Measurements from ENCODE around the gene SNX3. TPM values are rescaled to one million over a fixed set of nuclear protein-coding genes. Genes with fewer than 3 reads are reported as not detected.

The SNX3 gene
- total and polyA plus RNA-seq, 2 donors (not counting 1 experiment from before 2014, with no cell fraction given) = 96.0 to 130 TPM

DNA sequence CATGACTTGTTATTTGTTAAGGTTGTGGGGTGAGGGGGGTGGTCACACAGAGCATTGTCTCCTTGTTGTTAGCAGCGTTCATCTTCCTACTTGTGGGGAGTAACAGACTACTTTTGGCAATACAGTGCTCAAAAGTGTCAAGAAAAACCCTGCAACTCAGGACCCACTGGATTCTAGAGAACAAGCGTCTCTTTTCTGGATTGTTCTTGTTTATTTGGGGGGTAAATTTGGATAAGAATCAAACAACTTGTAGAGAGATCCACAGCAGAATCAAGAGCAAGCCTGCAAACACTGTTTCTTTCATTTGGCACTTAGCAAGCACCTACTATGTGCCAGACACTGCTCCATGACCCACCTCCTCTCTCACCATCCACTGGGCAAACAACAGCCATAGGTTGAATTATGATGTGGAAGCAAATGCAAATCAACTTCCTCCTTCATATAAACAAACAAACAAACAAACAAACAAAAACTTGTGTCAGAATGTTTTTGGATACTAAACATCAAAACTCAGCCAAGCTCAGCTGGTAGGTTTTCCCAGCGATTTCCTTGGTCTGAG, 99.0 kb downstream of the SNX3 start:
- Histone ChIP-seq H3K79me2 (ENCODE audit: control insufficient read depth, insufficient read depth, low read length) (no peaks in the 10 kb centered on the region), H3K4me3 (ENCODE audit: control extremely low read depth in 1 of 5, extremely low read depth in 1 of 5, insufficient read depth in 1 of 5, low read depth in 2 of 5, low read length in 4 of 5) (no peak overlapping the region), H3K27me3 (replicated peaks in 1 of 4; ENCODE audit: control extremely low read depth in 1 of 4, control insufficient read depth in 3 of 4, insufficient read depth in 4 of 4, low read length in 3 of 4) (peaks cover 0 to 94% (median 90%) of the 10 kb centered on the region in 4 experiments), H3K9me3 (ENCODE audit: control extremely low read depth in 1 of 3, control insufficient read depth in 2 of 3, insufficient read depth in 1 of 3, low read length in 2 of 3) (peaks cover 4 to 50% (median 24%) of the 10 kb centered on the region in 3 donors), H4K20me1 (ENCODE audit: control insufficient read depth, insufficient read depth, low read length, poor library complexity, severe bottlenecking) (peaks cover 5% of the 10 kb centered on the region), H3K4me2 (replicated peaks; ENCODE audit: low read depth, low read length, poor library complexity, severe bottlenecking) (no peak overlapping the region), H3K4me1 (ENCODE audit: control insufficient read depth in 2 of 2, insufficient read depth in 2 of 2, low read length in 2 of 2) (peaks cover 50 to 55% of the 10 kb centered on the region in 2 donors), H2AFZ (ENCODE audit: insufficient read depth, low read depth, low read length, poor library complexity, severe bottlenecking) (no peak overlapping the region), H3K36me3 (replicated peaks in 1 of 2; ENCODE audit: control extremely low read depth in 1 of 2, control insufficient read depth in 1 of 2, extremely low read depth in 1 of 2, insufficient read depth in 2 of 2, low read length in 1 of 2) (no peaks in the 10 kb centered on the region), H3K27ac (ENCODE audit: low read length in 2 of 2) (no peak overlapping the region), H3K9ac (ENCODE audit: low read length) (no peak overlapping the region)
- no peak for TF ChIP-seq EZH2 (IDR thresholded peaks at IDR 0.05; ENCODE audit: borderline replicate concordance, insufficient read depth, low read depth, low read length, poor library complexity, severe bottlenecking)
- TF ChIP-seq, protein P1, sequence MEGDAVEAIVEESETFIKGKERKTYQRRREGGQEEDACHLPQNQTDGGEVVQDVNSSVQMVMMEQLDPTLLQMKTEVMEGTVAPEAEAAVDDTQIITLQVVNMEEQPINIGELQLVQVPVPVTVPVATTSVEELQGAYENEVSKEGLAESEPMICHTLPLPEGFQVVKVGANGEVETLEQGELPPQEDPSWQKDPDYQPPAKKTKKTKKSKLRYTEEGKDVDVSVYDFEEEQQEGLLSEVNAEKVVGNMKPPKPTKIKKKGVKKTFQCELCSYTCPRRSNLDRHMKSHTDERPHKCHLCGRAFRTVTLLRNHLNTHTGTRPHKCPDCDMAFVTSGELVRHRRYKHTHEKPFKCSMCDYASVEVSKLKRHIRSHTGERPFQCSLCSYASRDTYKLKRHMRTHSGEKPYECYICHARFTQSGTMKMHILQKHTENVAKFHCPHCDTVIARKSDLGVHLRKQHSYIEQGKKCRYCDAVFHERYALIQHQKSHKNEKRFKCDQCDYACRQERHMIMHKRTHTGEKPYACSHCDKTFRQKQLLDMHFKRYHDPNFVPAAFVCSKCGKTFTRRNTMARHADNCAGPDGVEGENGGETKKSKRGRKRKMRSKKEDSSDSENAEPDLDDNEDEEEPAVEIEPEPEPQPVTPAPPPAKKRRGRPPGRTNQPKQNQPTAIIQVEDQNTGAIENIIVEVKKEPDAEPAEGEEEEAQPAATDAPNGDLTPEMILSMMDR (IDR thresholded peaks at IDR 0.05) = no peak
- Mint-ChIP-seq H3K27me3 (peaks cover 86% of the 10 kb centered on the region), H3K9me3 (ENCODE audit: insufficient read depth) (no peaks in the 10 kb centered on the region), H3K27ac (no peak overlapping the region), H3K4me3 (no peak overlapping the region), H3K4me1 (peaks cover 34% of the 10 kb centered on the region)
- ChIA-PET POLR2A (no interaction called here), CTCF (interaction anchor here (0.9 to 1.5 kb wide), 3 partner anchors 42 to 330 kb away, joined by 3 read pairs; no protein-coding TSS in a partner anchor)
- DNase-seq (no peak), ATAC-seq (ENCODE audit: low read depth) (no peak)
- 17% methylated on average over 1 of the region's 3 CpGs for WGBS (ENCODE audit: insufficient coverage)
- intact Hi-C loops (cut with micrococcal nuclease) = loop anchor here (10.0 kb wide), 1 partner anchor 1047 kb away; the partner anchor contains the start of gene BEND3

Small RNA genes lying within 50 kb of the gene (small RNA-seq; reads per million reads assigned to genes)
- gene RNA5SP212 (ENCODE audit: insufficient read length, low read depth, low replicate concordance) = not detected
- not detected for gene RNU6-1144P (ENCODE audit: insufficient read length, low read depth, low replicate concordance)
- gene Z98742.2 (ENCODE audit: insufficient read length, low read depth, low replicate concordance) = not detected

Other genes with a start within 250 kb of the SNX3 start
- 33.2 and 41.7 TPM in 2 replicates for gene OSTM1, start 186.3 kb downstream of the SNX3 start, total RNA-seq
- 6.2 and 7.5 TPM in 2 replicates for gene OSTM1, start 186.3 kb downstream of the SNX3 start, polyA plus RNA-seq
- not detected in 2 replicates for gene NR2E1, start 95.0 kb downstream of the SNX3 start, total RNA-seq
- not detected in 2 replicates for gene NR2E1, start 95.0 kb downstream of the SNX3 start, polyA plus RNA-seq
- gene AFG1L, start 34.0 kb upstream of the SNX3 start, total RNA-seq = 14.2 and 14.4 TPM in 2 replicates
- 1.7 and 1.8 TPM in 2 replicates for gene AFG1L, start 34.0 kb upstream of the SNX3 start, polyA plus RNA-seq

Measured in B cell (primary cell).